Progenitor cell of endocrine pancreas (in vitro differentiated cells): ENCODE results near the gene FOLR2. TPM values are rescaled to one million over a fixed set of nuclear protein-coding genes. Genes with fewer than 3 reads are reported as not detected.

Source experiments
- DNase-seq: peaks from one replicate; pipeline ENCODE4 v3.0.0; 2021; ENCODE audit warnings: low spot score; ENCODE audit not compliant: unreplicated experiment
- H3K27ac Mint-ChIP-seq: 2 replicates; pipeline ENCODE4 v1.8.0; 2021; ENCODE audit warnings: mild to moderate bottlenecking, moderate library complexity, mixed read lengths
- H3K27me3 Mint-ChIP-seq: 2 replicates; pipeline ENCODE4 v1.8.0; 2021; ENCODE audit warnings: mixed read lengths
- H3K36me3 Mint-ChIP-seq: 2 replicates; pipeline ENCODE4 v1.8.0; 2022; ENCODE audit warnings: mixed read lengths; ENCODE audit not compliant: insufficient read depth
- H3K4me1 Mint-ChIP-seq: 2 replicates; pipeline ENCODE4 v1.8.0; 2021; ENCODE audit warnings: low read depth, mixed read lengths
- H3K4me3 Mint-ChIP-seq: 2 replicates; pipeline ENCODE4 v1.8.0; 2021; ENCODE audit warnings: low read depth, mild to moderate bottlenecking, moderate library complexity, mixed read lengths
- H3K9me3 Mint-ChIP-seq: 2 replicates; pipeline ENCODE4 v1.8.0; 2021; ENCODE audit warnings: low read depth, mixed read lengths
- CTCF ChIP-seq: fragments of 200-600 bp; sonication (generic); IDR thresholded peaks from one replicate; pipeline ENCODE4 v1.5.0; 2021; ENCODE audit warnings: antibody characterized with exemption, mild to moderate bottlenecking; ENCODE audit not compliant: unreplicated experiment
- total RNA-seq: library from RNA; stranded (reverse); gene quantifications from 2 replicates; pipeline ENCODE4 v1.2.1, GENCODE V29; 2021

Gene FOLR2
- total RNA-seq, 1 donor from 2014 or later = not detected

- Mint-ChIP-seq H3K27ac (no peak overlapping the region), H3K9me3 (no peaks in the 10 kb centered on the region), H3K27me3 (peaks cover 20% of the 10 kb centered on the region), H3K4me3 (no peak overlapping the region), H3K4me1 (peaks cover 8% of the 10 kb centered on the region), H3K36me3 (no peaks in the 10 kb centered on the region)
- no peak for TF ChIP-seq CTCF
- DNase-seq = no peak
Measured at GRCh38 chr11:72217841-72218240, 1.2 kb downstream of the FOLR2 start.

- Mint-ChIP-seq H3K4me1 (peaks cover 9% of the 10 kb centered on the region), H3K36me3 (no peaks in the 10 kb centered on the region), H3K27me3 (peaks cover 20% of the 10 kb centered on the region), H3K4me3 (no peak overlapping the region), H3K9me3 (no peaks in the 10 kb centered on the region), H3K27ac (no peak overlapping the region)
- DNase-seq = no peak
- TF ChIP-seq CTCF = no peak
Measured at GRCh38 chr11:72218251-72218745, 1.7 kb downstream of the FOLR2 start.

GRCh38 chr11:72220696-72221363 lies 4.2 kb downstream of the FOLR2 start:
- H3K36me3 Mint-ChIP-seq = no peaks in the 10 kb centered on the region
- no peak for TF ChIP-seq CTCF
- peaks cover 16% of the 10 kb centered on the region for H3K4me1 Mint-ChIP-seq
- no peak overlapping the region for H3K4me3 Mint-ChIP-seq
- no peak overlapping the region for H3K27ac Mint-ChIP-seq
- no peak for DNase-seq
- no peaks in the 10 kb centered on the region for H3K9me3 Mint-ChIP-seq
- peaks cover 10% of the 10 kb centered on the region for H3K27me3 Mint-ChIP-seq

GRCh38 chr11:72221386-72222075 lies 4.9 kb downstream of the FOLR2 start:
- H3K9me3 Mint-ChIP-seq = no peaks in the 10 kb centered on the region
- no peak overlapping the region for H3K27ac Mint-ChIP-seq
- TF ChIP-seq CTCF = no peak
- peaks cover 22% of the 10 kb centered on the region for H3K4me1 Mint-ChIP-seq
- H3K27me3 Mint-ChIP-seq = peaks cover 8% of the 10 kb centered on the region
- H3K36me3 Mint-ChIP-seq = no peaks in the 10 kb centered on the region
- DNase-seq = no peak
- no peak overlapping the region for H3K4me3 Mint-ChIP-seq

GRCh38 chr11:72222106-72222891 lies 5.7 kb downstream of the FOLR2 start:
- no peaks in the 10 kb centered on the region for H3K36me3 Mint-ChIP-seq

More at GRCh38 chr11:72222106-72222891, 5.7 kb downstream of the FOLR2 start:
- peak overlapping the region; percentile 83 for H3K4me3 Mint-ChIP-seq
- peaks cover 24% of the 10 kb centered on the region for H3K4me1 Mint-ChIP-seq
- peak overlapping the region; percentile 94 for H3K27ac Mint-ChIP-seq
- H3K27me3 Mint-ChIP-seq = peaks cover 5% of the 10 kb centered on the region
- no peak for TF ChIP-seq CTCF
- no peaks in the 10 kb centered on the region for H3K9me3 Mint-ChIP-seq
- no peak for DNase-seq
